WTC11 (cell line): ENCODE results near the gene KDM6B.

Source experiments
- CREB1 ChIP-seq: sonication (generic); formaldehyde crosslinking; IDR thresholded peaks from 2 replicates; pipeline ENCODE4 v1.8.0; 2023; ENCODE audit warnings: mild to moderate bottlenecking, missing genetic modification reagents
- CTCF ChIP-seq: fragments of 200-600 bp; IDR thresholded peaks from 2 replicates; pipeline ENCODE4 v1.8.0; 2022; ENCODE audit warnings: antibody characterized with exemption
- ELF4 ChIP-seq: sonication (generic); formaldehyde crosslinking; IDR thresholded peaks from 2 replicates; pipeline ENCODE4 v1.8.1; 2022; ENCODE audit warnings: low read depth, mild to moderate bottlenecking, moderate library complexity, missing genetic modification reagents
- MAX ChIP-seq: sonication (generic); formaldehyde crosslinking; IDR thresholded peaks from 2 replicates; pipeline ENCODE4 v1.8.0; 2022; ENCODE audit warnings: mild to moderate bottlenecking, missing genetic modification reagents
- MXD4 ChIP-seq: fragments of 250-450 bp; sonication (Bioruptor Pico); IDR thresholded peaks from 2 replicates; pipeline ENCODE4 v1.8.0; 2021; ENCODE audit warnings: mild to moderate bottlenecking, moderate library complexity, borderline replicate concordance
- NFE2L1 ChIP-seq: sonication (generic); formaldehyde crosslinking; IDR thresholded peaks from 2 replicates; pipeline ENCODE4 v1.8.1; 2023; ENCODE audit warnings: missing genetic modification reagents
- NR3C1 ChIP-seq: sonication (generic); formaldehyde crosslinking; conservative IDR thresholded peaks from 2 replicates; pipeline ENCODE4 v1.8.1; 2023; ENCODE audit warnings: low read depth, mild to moderate bottlenecking, missing genetic modification reagents
- PREB ChIP-seq: sonication (generic); formaldehyde crosslinking; IDR thresholded peaks from 2 replicates; pipeline ENCODE4 v1.8.1; 2022; ENCODE audit warnings: mild to moderate bottlenecking, missing genetic modification reagents, moderate library complexity, borderline replicate concordance
- USF1 ChIP-seq: sonication (generic); formaldehyde crosslinking; IDR thresholded peaks from 2 replicates; pipeline ENCODE4 v1.8.0; 2022; ENCODE audit warnings: mild to moderate bottlenecking, missing genetic modification reagents
- USF2 ChIP-seq: sonication (generic); formaldehyde crosslinking; IDR thresholded peaks from 2 replicates; pipeline ENCODE4 v1.8.1; 2023; ENCODE audit warnings: mild to moderate bottlenecking, missing genetic modification reagents, moderate library complexity

- TF ChIP-seq CTCF = no peak
- peak; percentile 92 for TF ChIP-seq MAX
- 0 out of 2 replicates have a peak, but pooled peaks have one; percentile 28 for TF ChIP-seq NFE2L1 (CRISPR knock-in tag)
- TF ChIP-seq PREB (CRISPR knock-in tag) = no peak
- no peak for TF ChIP-seq MXD4 (CRISPR knock-in tag)
- TF ChIP-seq USF2 (CRISPR knock-in tag) = peak; percentile 90
- TF ChIP-seq NR3C1 (CRISPR knock-in tag) = 0 out of 2 replicates have a peak, but pooled peaks have one; percentile 30
- TF ChIP-seq ELF4 = no peak
- TF ChIP-seq CREB1 (CRISPR knock-in tag) = no peak
- TF ChIP-seq USF1 (CRISPR knock-in tag) = peak; percentile 92
These were observed 2.8 kb downstream of the KDM6B start for GRCh38 chr17:7836596-7837407.
